HG02884 (cell line): ENCODE measurements around the gene RHOF.
"Not testable (repeated sequence)": the region's sequence is repeated elsewhere in the genome, so short reads cannot be mapped to it uniquely, and the experiment has no call there.

ENCODE experiments used
- ATAC-seq: cut with Tn5 transposase; IDR thresholded peaks from one replicate; pipeline ENCODE4 v1.9.1; 2021; ENCODE audit warnings: mild to moderate bottlenecking, moderate library complexity; ENCODE audit not compliant: unreplicated experiment

The RHOF gene

GRCh38 chr12:121776190-121777098 lies 17.0 kb downstream of the RHOF start:
- no peak for ATAC-seq

GRCh38 chr12:121775501-121775900 lies 18.0 kb downstream of the RHOF start:
- ATAC-seq: no peak

GRCh38 chr12:121774968-121775474 lies 18.5 kb downstream of the RHOF start:
- ATAC-seq: no peak

GRCh38 chr12:121773011-121773777 lies 20.3 kb downstream of the RHOF start:
- ATAC-seq: no peak

- ATAC-seq: no peak
These were observed 22.5 kb downstream of the RHOF start for GRCh38 chr12:121770813-121771625.

- no peak for ATAC-seq
These were observed 23.1 kb downstream of the RHOF start for GRCh38 chr12:121770388-121770787.

- no peak for ATAC-seq
These were observed 23.6 kb downstream of the RHOF start for GRCh38 chr12:121769831-121770301.

GRCh38 chr12:121769297-121769830 lies 24.1 kb downstream of the RHOF start:
- no peak for ATAC-seq

GRCh38 chr12:121767525-121768016 lies 25.9 kb downstream of the RHOF start:
- no peak for ATAC-seq

GRCh38 chr12:121766290-121767039 lies 27.0 kb downstream of the RHOF start:
- no peak for ATAC-seq

- ATAC-seq: no peak
These were observed 27.9 kb downstream of the RHOF start for GRCh38 chr12:121765573-121765972.

GRCh38 chr12:121764808-121765207 lies 28.7 kb downstream of the RHOF start:
- no peak for ATAC-seq

- ATAC-seq: no peak
These were observed 31.2 kb downstream of the RHOF start for GRCh38 chr12:121762269-121762668.

GRCh38 chr12:121758536-121758935 lies 35.0 kb downstream of the RHOF start:
- not testable (repeated sequence) for ATAC-seq

- no peak for ATAC-seq
These were observed 37.9 kb downstream of the RHOF start for GRCh38 chr12:121755591-121755990.

- ATAC-seq: no peak
These were observed 38.7 kb downstream of the RHOF start for GRCh38 chr12:121754836-121755235.

GRCh38 chr12:121753844-121754264 lies 39.6 kb downstream of the RHOF start:
- ATAC-seq: no peak

- no peak for ATAC-seq
These were observed 41.6 kb downstream of the RHOF start for GRCh38 chr12:121751749-121752351.

- no peak for ATAC-seq
These were observed 42.5 kb downstream of the RHOF start for GRCh38 chr12:121751034-121751433.
